HepG2 (cell line): ENCODE data around the gene KANSL1. TPM values are rescaled to one million over a fixed set of nuclear protein-coding genes. Genes with fewer than 3 reads are reported as not detected.

ENCODE experiments used
- ARID5B ChIP-seq: IDR thresholded peaks from 2 replicates; pipeline ENCODE4 v1.4.0; 2020; ENCODE audit warnings: mild to moderate bottlenecking, missing genetic modification reagents
- HNRNPK ChIP-seq: fragments of 200-400 bp; formaldehyde crosslinking; IDR thresholded peaks from 2 replicates; pipeline ENCODE4 v1.6.1; 2018; ENCODE audit warnings: low read length, low read depth, moderate library complexity, mild to moderate bottlenecking; ENCODE audit not compliant: poor library complexity, severe bottlenecking
- KLF9 ChIP-seq: IDR thresholded peaks from 2 replicates; pipeline ENCODE4 v1.6.1; 2016; ENCODE audit warnings: low read depth
- LCORL ChIP-seq, 2 experiments: fragments of 450-650 bp in 1 of 2; sonication (generic) in 1 of 2; formaldehyde crosslinking in 1 of 2; IDR thresholded peaks; 2 replicates each; pipeline versions ENCODE4 v1.5.0 to v1.6.1; 2017 to 2020; ENCODE audit warnings: antibody characterized with exemption in 1 of 2, missing genetic modification reagents in 1 of 2
- MBNL3 ChIP-seq: fragments of 250-450 bp; sonication (Bioruptor Pico); conservative IDR thresholded peaks from 2 replicates; pipeline ENCODE4 v1.8.0; 2022; ENCODE audit warnings: mild to moderate bottlenecking, inconsistent platforms
- MED8 ChIP-seq: sonication (generic); formaldehyde crosslinking; IDR thresholded peaks from 2 replicates; pipeline ENCODE4 v1.8.1; 2023; ENCODE audit warnings: mild to moderate bottlenecking, missing genetic modification reagents; ENCODE audit not compliant: insufficient replicate concordance
- MTA1 ChIP-seq: sonication (generic); formaldehyde crosslinking; IDR thresholded peaks from 2 replicates; pipeline ENCODE4 v1.4.0; 2020; ENCODE audit warnings: missing genetic modification reagents, mild to moderate bottlenecking, borderline replicate concordance
- PAXIP1 ChIP-seq: sonication (generic); formaldehyde crosslinking; conservative IDR thresholded peaks from 2 replicates; pipeline ENCODE4 v1.4.0; 2020; ENCODE audit warnings: mild to moderate bottlenecking, missing genetic modification reagents, moderate library complexity
- PHF21A ChIP-seq: sonication (generic); formaldehyde crosslinking; IDR thresholded peaks from 2 replicates; pipeline ENCODE4 v1.5.0; 2020; ENCODE audit warnings: mild to moderate bottlenecking, missing genetic modification reagents
- RBM22 ChIP-seq: fragments of 200-400 bp; formaldehyde crosslinking; optimal IDR thresholded peaks from 2 replicates; pipeline ENCODE3; 2017; ENCODE audit warnings: mild to moderate bottlenecking, low read length, moderate library complexity
- ZFP1 ChIP-seq: IDR thresholded peaks from 2 replicates; pipeline ENCODE4 v1.6.1; 2016
- ZNF121 ChIP-seq: sonication (generic); formaldehyde crosslinking; IDR thresholded peaks from 2 replicates; pipeline ENCODE4 v1.5.0; 2020; ENCODE audit warnings: mild to moderate bottlenecking, missing genetic modification reagents
- ZNF331 ChIP-seq: sonication (generic); formaldehyde crosslinking; IDR thresholded peaks from 2 replicates; pipeline ENCODE4 v1.4.0; 2020; ENCODE audit warnings: missing genetic modification reagents
- ZNF572 ChIP-seq: sonication (generic); formaldehyde crosslinking; IDR thresholded peaks from 2 replicates; pipeline ENCODE4 v1.5.1; 2020; ENCODE audit warnings: mild to moderate bottlenecking, missing genetic modification reagents
- ZNF598 ChIP-seq: sonication (generic); formaldehyde crosslinking; IDR thresholded peaks from 2 replicates; pipeline ENCODE4 v1.5.1; 2020; ENCODE audit warnings: mild to moderate bottlenecking, missing genetic modification reagents, borderline replicate concordance
- ZNF674 ChIP-seq: sonication (generic); formaldehyde crosslinking; IDR thresholded peaks from 2 replicates; pipeline ENCODE4 v1.5.0; 2020; ENCODE audit warnings: low read depth, mild to moderate bottlenecking, missing genetic modification reagents
- ZNF768 ChIP-seq: sonication (generic); formaldehyde crosslinking; IDR thresholded peaks from 2 replicates; pipeline ENCODE4 v1.4.0; 2020; ENCODE audit warnings: missing genetic modification reagents
- ZNF800 ChIP-seq: sonication (generic); formaldehyde crosslinking; IDR thresholded peaks from 2 replicates; pipeline ENCODE4 v1.4.0; 2020; ENCODE audit warnings: missing genetic modification reagents
- ZZZ3 ChIP-seq: sonication (generic); formaldehyde crosslinking; IDR thresholded peaks from 2 replicates; pipeline ENCODE4 v1.4.0; 2020; ENCODE audit warnings: missing genetic modification reagents, mild to moderate bottlenecking, borderline replicate concordance
- polyA plus RNA-seq, 8 experiments: library from polyadenylated mRNA; depleted of rRNA in 3 of 8; stranded (reverse) in 7 of 8; unstranded in 1 of 8; fragments of >200 nt; fragmentation: Illumina TruSeq in 4 of 8; extraction: Trizol in 4 of 8; gene quantifications; 2 replicates each; pipeline versions ENCODE4 v1.2.1 to v1.2.3, GENCODE V29; 2011 to 2016; ENCODE audit warnings: low read depth in 4 of 8, missing spikeins in 1 of 8, mixed read lengths in 1 of 8; ENCODE audit not compliant: insufficient read depth in 1 of 8
- total RNA-seq, 5 experiments: library from RNA; depleted of rRNA; stranded (reverse); fragments of >200 nt; fragmentation: Illumina TruSeq; extraction: Trizol; gene quantifications; 2 replicates each; pipeline ENCODE4 v1.2.3, GENCODE V29; 2016; ENCODE audit warnings: low read depth in 1 of 5

KANSL1 gene
- total and polyA plus RNA-seq, 2 of the 13 experiments (the other 11 are each of a cell fraction or from before 2014, with no cell fraction given) = 24.0 to 59.6 TPM

DNA sequence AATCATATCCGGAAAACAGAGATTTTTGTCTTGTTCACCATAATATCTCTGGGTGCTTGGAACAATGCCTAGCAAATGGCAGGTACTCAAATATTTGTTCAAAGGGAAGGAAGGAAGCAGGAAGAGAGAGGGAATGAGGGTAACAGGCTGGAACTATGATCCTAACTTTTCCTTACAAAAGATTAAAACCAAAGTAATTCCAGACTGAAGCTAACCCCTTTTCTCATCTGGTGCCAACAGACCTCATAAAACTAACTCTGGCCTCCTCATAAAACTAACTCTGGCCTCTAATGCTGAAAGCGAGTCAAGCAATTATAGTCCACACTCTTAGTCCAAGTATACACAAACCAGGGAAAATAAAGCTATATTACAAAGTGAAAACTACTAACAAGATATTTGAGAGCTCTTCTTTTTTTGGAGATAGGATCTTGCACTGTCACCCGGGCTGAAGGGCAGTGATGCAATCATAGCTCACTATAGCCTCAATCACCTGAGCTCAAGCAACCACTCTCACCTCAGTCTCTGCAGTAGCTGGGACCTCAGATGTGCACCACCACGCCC, 84.6 kb downstream of the KANSL1 start (continued):
- TF ChIP-seq PAXIP1 = peak; percentile 48
- no peak for TF ChIP-seq HNRNPK
- no peak for TF ChIP-seq ZNF572 (CRISPR knock-in tag)
- TF ChIP-seq ZNF598 (CRISPR knock-in tag) = no peak
- 0 out of 2 replicates have a peak, but pooled peaks have one; percentile 15 for TF ChIP-seq ZNF331
- no peak for TF ChIP-seq MTA1
- TF ChIP-seq LCORL (IDR thresholded peaks at IDR 0.05) = no peak
- TF ChIP-seq LCORL (CRISPR knock-in tag; IDR thresholded peaks at IDR 0.05) = no peak; the same call in 1 of the 2 replicates
- no peak for TF ChIP-seq KLF9 (CRISPR knock-in tag)
- peak; percentile 2; the same call in 1 of the 2 replicates for TF ChIP-seq ARID5B (CRISPR knock-in tag)
- TF ChIP-seq RBM22 = peak; percentile 28
- TF ChIP-seq ZNF121 (CRISPR knock-in tag) = no peak
- TF ChIP-seq PHF21A (CRISPR knock-in tag) = 0 out of 2 replicates have a peak, but pooled peaks have one; percentile 6
- no peak for TF ChIP-seq ZNF674 (CRISPR knock-in tag)
- no peak for TF ChIP-seq ZZZ3
- TF ChIP-seq MBNL3 = no peak
- TF ChIP-seq ZNF768 = no peak
- TF ChIP-seq ZFP1 (CRISPR knock-in tag) = no peak
- TF ChIP-seq MED8 (CRISPR knock-in tag) = no peak
- TF ChIP-seq ZNF800 (CRISPR knock-in tag) = no peak
